Middle frontal gyrus (tissue), 1 donor: ENCODE results near the gene SPINK5.
"Not testable (repeated sequence)": the region's sequence is repeated elsewhere in the genome, so short reads cannot be mapped to it uniquely, and the experiment has no call there.

Experiments
- DNase-seq: peaks from one replicate; pipeline ENCODE4 v3.0.0-alpha.2; 2015; ENCODE audit warnings: low spot score; ENCODE audit errors: extremely low spot score

Gene SPINK5, protein sequence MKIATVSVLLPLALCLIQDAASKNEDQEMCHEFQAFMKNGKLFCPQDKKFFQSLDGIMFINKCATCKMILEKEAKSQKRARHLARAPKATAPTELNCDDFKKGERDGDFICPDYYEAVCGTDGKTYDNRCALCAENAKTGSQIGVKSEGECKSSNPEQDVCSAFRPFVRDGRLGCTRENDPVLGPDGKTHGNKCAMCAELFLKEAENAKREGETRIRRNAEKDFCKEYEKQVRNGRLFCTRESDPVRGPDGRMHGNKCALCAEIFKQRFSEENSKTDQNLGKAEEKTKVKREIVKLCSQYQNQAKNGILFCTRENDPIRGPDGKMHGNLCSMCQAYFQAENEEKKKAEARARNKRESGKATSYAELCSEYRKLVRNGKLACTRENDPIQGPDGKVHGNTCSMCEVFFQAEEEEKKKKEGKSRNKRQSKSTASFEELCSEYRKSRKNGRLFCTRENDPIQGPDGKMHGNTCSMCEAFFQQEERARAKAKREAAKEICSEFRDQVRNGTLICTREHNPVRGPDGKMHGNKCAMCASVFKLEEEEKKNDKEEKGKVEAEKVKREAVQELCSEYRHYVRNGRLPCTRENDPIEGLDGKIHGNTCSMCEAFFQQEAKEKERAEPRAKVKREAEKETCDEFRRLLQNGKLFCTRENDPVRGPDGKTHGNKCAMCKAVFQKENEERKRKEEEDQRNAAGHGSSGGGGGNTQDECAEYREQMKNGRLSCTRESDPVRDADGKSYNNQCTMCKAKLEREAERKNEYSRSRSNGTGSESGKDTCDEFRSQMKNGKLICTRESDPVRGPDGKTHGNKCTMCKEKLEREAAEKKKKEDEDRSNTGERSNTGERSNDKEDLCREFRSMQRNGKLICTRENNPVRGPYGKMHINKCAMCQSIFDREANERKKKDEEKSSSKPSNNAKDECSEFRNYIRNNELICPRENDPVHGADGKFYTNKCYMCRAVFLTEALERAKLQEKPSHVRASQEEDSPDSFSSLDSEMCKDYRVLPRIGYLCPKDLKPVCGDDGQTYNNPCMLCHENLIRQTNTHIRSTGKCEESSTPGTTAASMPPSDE

DNA sequence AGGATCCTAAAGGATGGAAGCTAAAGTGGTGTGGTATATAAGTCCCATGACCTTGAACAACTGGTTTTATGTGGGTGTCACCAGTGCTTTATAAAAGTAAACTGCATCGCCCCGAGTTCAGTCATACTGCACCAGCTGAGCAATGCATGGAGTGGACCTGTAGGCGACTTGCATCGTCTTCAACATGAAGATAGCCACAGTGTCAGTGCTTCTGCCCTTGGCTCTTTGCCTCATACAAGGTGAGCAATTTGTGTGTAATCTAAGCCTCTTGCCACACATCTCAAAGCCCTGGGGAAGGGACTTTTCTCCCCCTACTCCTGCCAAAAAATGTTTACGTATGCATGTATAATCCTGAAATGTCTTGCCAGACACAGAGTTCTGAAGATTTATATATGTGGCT lies at the start of gene SPINK5:
Gene SPINK5, plus strand, starts transcription at position 120 of the 400 bp plus-strand sequence. Its CDS starts 65 bp downstream, at position 185.
- DNase-seq, result no peak

DNA sequence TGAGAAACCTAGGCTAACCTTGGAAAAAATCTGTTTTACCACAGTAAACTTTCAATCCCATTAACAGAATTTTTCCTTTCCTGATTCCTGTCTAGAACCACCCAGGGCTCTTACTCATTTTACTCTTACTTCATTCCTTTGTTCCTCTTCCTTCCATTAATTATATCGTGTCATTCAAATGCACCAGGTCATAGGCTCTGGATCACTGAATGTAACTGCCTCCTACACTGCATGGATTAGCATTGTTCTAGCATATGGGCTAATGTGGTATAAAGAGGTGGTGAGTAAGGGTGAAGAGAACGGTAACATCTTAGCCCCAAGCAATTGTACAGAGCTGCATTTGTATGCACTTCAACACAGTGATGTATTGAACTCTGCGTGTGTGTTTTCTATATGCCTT lies 49.5 kb upstream of the SPINK5 start:
- DNase-seq, result no peak

DNA sequence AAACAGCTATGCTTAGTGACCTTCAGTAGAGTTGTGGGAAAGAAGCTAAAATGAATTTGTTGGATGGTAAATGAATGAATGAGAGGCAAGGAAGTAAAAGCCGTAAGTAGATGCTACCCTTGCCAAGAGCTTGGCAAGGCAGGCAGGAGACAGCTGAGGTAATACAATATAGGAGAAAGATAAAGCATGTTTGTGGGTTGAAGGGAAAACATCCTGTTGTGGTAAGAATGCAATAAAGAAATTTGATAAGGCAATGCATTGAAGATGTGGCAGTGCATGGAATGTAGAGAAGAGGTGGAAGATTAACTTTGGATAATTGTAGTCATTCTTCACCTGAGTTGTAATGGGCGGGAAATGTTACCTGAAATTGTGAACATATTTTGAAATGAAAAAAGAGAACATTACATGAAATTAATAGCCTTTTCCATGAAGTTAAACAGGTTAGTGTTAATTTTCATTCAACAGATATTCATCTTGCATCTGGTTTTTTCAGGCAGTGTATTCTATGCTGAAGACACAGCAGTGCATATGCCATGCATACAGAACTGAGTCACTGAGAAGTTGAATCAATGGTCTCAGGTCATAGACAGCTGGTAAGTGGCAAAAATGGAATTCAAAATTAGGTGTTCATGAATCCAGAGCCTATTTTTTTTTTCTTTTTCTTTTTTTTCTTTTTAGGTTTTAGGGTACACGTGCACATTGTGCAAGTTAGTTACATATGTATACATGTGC lies 43.4 kb upstream of the SPINK5 start:
- DNase-seq, result no peak

DNA sequence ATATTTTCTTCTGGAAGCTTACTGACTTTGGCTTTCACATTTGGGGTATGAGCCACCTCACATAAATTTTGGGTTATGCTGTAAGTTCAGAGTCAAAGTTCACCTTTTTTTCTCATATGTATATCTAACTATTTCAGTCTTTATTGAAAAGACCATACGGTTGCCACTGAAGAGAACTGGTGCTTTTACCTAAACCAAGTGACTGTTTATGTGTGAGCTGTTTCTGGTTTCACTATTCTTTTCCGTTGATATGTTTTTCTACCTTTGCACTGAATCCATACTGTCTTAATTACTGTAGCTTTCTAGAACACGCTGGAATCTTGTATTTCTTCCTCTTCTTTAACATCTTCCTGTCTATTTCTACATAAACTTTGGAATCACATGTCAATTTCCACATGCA lies 36.3 kb upstream of the SPINK5 start:
- no peak for DNase-seq

DNA sequence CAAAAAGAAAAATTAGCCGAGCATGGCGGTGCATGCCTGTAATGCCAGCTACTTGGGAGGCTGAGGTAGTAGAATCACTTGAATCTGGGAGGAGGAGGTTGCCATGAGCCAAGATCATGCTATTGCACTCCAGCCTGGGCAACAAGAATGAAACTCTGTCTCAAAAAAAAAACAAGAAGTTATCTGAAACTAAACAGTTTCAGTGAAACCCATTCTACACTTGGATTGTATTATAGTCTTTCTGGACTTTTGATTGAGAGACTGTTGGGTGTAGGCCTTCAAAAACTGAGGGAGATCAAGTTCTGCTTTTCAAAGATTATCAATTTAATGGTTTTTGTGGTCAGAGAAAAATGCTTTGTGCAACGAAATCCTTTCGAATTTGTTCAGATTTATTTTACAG lies 34.6 kb upstream of the SPINK5 start:
- no peak for DNase-seq

DNA sequence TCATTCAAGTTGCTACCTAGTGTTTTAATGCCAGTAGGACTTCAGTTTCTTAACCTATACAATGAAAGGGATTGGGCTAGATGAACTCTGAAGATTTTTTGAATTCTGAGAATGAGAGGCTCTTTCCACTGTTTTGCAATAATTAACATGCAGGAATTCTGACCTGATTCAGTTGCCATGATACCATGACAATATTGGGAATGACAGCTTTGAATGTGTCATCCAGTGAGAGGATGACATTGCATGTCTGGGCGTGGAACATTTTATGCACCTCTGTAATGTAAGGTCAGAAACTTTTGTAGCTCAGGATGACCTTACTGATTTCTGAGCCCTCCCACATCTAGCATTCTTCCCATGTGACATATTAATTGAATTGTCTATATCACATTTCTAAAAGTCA lies 30.6 kb upstream of the SPINK5 start:
- no peak for DNase-seq

DNA sequence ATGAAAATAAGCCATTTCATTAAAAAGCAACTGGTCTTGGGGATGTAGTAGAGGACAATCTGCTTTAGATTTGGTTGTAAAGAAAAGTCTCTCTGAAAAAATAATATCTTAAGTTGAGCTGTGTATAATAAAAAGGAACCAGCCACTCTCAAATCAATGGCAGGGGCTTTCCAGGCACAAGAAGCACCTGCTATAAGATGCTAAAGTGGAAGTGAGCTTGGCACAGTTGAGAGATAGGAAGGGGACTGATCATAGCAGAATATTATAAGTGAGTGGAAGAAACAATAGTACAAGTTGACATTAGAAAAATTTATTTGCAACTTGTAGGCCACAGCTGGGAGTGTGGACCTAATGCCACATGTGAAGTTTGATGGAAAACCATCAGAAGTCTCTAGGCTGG lies 28.1 kb upstream of the SPINK5 start:
- DNase-seq, result no peak

DNA sequence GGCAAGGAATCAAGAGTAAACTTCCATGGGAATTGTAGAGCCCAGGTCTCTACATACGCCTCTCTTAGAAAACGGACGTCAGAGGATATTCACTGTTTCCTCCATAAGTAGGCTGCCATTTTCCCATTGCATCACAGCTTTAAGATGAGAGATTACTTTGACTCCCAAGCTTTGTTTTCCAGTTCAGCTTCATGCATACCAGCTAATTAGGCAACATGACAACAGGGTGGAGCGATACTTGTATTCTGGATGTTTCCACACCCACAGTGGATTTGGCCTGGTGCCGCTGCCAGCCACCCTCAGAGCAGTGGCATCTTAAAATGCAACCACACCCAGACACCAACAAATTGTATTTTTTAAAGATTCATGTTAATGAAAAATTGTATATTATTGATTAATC lies 20.9 kb upstream of the SPINK5 start:
- DNase-seq, result no peak

DNA sequence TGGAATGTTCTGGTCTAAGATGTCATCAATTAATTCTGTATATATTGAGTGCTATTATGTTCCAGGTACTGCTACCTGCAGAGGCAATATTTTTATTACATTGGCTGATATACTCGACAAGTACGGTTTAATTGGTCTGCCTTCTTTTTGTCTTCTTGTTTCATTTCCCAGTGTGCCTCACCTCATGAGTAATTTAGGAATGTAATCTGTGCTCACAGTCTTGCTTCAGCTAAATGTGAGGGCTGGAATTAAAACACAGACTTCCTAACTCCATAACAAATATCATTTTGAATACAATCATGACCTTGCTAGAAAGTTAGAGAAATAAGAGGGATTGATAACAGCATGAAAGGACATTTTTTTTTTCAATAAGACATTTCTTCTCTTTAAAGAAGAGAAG lies 20.1 kb upstream of the SPINK5 start:
- DNase-seq, result no peak

DNA sequence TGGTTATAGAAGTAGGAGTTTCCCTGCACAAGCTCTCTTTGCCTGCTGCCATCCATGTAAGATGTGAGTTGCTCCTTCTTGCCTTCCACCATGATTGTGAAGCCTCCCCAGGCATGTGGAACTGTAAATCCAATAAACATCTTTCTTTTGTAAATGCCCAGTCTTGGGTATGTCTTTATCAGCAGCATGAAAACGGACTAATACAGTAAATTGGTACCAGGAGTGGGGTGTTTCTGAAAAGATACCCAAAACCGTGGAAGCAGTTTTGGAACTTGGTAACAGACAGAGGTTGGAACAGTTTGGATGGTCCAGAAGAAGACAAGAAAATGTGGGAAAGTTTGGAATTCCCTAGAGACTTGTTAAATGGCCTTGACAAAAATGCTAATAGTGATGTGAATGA lies 8.6 kb upstream of the SPINK5 start:
- DNase-seq, result not testable (repeated sequence)

DNA sequence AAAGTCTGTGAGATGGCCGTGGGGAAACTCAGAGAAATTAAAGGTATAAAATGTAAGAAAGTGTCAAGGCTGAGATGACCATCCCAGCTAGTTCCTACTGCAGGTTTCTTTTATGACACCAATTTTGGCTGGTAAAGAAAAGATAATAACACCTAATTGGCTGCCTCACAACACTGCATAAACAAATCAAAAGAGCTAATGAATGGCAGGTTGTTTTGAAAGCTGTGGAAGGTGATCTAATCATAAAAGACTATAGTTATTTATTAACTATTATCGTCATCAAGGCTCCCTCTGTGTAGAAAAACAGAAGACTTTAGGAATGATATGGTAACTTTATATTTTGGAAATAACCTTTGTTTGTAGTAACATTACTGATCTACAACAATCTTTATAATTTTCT lies 3.5 kb upstream of the SPINK5 start:
- DNase-seq, result no peak

DNA sequence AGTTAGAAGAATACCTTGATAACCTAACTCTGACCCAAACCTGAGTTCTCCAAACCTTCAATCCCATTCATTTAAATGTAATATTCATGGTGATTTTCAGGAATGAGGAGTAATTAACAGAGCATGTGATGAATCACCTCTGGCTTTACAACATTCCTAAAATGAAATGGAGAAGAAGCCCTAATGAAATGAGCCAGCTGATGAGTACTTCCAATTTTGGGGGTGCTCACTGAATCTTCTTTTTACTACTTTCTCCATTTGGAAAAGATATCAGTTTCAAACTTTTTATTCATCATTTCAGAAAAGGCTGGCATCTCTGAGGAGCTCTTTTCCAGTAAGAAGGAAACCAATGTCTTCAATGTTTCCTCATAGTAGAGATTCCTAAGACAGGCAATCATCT lies 2.9 kb upstream of the SPINK5 start:
- no peak for DNase-seq

DNA sequence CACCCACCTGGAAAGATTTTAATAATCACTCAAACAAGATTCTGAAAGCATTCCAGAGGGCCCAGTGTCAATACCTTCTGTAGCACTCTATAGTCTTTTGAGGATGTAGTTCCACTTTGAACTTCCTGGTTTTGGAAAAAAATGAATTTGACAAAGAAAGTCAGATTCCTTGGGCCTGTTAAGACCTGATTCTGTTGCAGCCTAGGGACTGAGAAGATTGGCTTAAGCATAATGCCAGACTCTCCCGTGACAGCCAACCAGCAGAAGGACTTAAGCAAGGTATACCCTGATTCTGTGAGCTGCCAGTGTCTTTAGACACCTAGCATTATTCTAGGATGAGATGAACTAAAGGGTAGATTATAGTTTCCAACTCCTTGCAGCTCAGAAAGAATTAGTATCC lies 6.8 kb downstream of the SPINK5 start:
- DNase-seq, result no peak

DNA sequence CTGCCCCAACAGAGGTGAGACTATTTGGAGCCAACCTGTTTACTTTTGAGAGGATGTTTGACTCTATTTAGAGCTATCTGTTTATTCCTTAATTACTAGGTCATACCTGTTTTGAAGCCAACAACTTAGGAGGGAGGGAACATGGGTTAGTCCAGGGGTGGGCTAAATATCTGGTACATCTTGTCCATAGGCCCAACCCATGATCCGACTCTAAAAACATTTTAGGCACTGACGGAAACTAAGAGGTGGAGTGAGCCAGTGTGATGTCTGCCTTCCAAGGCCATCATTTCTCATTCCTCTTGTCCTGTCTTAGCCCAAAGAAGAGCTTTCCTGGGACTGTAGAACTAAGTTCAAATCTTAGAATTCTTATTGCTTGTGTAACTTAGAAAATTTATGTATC lies 8.4 kb downstream of the SPINK5 start:
- no peak for DNase-seq

DNA sequence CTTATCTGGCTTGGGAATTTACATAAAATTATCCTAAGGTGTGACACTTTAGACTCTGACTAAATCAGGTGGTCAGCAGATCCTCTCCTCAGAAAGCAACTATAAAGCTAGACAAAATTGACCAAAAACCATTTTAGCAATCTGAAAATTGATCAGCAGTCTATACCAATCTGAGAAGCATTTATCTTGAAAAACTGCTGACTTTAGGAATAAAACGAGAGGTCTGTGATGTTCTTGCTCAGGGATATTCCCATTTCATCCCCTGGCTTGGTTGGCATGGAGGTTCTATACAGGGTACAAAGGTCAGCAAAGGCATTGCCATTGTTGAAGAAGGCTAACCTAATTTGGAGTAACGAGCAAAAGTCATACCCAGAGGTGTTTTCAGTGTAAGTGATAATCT lies 11.7 kb downstream of the SPINK5 start:
- DNase-seq, result no peak

DNA sequence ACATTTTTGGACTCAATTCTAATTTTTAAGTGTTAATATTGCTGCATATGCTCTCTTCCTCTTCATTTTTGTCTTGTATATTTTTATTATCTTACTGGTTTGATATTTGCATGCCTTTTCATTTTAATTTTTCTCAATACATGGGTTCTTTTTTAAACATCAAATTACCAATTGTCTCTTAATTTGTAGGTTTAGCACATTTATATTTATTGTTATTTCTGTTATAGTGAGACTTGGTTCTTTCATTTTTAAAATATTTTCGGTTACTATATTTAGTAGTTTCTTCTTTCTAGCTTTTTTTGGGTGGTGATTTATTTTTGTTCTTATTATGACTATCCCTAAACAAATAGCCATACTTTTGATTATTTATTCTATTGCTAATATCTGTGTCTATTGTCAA lies 19.4 kb downstream of the SPINK5 start:
- no peak for DNase-seq

DNA sequence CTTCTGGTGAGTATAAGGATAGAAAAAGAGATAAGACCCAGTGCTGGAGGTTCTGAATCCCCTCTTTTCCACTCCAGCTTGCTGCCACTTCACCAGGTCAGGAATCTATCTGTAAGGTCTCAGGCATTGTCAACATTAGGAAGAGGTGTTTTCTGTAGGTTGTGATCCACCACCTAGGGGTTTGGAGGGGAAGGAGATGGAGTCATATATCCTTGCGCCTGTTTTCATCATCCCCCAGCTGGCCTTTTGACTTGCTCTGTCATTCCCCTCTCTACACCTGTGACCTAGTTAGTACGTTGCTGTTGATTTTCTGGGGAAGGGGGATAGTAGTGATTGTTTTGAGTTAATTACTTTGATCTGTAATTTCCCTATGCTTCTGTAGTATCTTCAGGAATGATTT lies 20.5 kb downstream of the SPINK5 start:
- DNase-seq, result no peak

DNA sequence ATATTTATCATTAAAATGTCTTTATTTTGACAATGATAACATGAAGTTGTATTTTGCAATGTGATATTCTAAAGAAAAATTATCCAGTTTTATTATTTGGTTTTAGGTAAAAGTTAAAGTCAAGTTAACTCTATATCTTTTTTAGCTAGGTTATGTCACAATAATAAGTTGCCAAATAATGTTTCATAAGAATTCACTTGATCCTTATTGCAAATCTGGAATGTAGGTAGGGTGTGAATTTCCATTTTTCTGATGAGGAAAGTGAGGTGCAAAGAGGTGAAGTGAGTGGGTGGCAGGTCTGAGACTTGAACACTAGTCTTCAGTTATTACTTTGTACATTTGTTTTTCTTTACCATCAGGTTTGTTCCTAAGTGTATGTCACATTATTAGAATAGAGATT lies 21.5 kb downstream of the SPINK5 start:
- DNase-seq, result no peak

DNA sequence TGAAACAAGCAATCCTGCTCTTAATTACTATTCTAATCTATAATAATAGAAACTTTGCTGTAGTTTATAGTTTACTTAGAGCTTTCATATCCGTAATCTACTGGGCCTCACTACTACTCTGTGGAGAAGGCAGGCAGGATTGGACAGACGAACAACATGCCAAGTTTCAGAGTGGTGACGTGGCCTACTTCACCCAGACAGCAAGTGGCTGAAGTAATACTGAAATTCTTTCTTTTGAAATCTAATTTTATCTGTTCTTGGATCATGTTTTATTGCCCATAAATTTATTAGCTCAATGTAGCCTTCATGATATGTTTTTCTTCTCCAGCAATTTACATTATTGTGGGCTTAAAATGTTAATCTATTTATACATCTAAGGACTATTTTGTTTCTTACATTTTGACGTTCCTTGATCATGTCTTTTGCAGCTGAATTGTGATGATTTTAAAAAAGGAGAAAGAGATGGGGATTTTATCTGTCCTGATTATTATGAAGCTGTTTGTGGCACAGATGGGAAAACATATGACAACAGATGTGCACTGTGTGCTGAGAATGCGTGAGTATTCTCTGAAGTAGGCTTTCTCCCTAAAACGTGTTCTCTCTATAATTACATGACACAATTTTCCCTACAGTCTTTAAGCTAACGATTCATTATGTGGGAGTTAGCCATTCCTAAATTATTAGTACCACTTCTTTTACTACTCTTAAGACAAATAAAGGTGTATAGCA lies 22.4 kb downstream of the SPINK5 start:
- DNase-seq, result no peak

DNA sequence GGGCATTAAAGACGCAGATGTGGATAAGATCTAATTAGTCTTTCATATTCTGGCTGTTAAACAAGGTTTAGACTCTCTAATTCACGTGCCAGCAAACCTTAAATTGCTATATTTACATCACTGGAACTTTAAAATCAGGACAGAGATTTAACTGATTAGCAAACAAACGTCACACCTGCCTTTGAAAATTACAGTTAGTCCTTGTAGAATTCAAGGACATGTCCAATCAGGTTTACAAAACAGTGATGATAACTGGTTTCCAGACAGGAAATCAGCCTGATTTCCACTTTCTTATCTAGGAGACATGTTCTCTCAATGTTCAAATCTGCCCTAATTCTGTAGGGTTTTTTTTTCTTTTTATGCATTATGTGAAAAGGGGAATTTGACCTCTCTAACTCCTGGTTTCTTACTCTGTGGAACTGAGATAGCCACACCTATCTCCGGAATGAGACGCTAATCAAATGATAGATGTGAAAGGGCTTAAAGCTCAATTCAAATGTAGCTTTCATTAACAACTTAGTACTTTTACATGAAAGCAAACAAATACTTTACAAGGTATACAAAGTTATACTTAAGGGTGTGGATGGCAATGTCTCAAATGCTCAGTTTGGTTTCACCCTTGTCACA lies 26.5 kb downstream of the SPINK5 start:
- no peak for DNase-seq
